Measurements from ENCODE around the gene ZNF225. TPM values are rescaled to one million over a fixed set of nuclear protein-coding genes. Genes with fewer than 3 reads are reported as not detected.

Gene ZNF225
- 1 to 10 TPM; 4.5 to 4.7 TPM for total RNA-seq

- H3K9me3 Mint-ChIP-seq = peaks cover 32% of the 10 kb centered on the region
- H3K4me1 Mint-ChIP-seq = peaks cover 25% of the 10 kb centered on the region
- peak within 1 kb of the TSS; percentile 95 for H3K4me3 Mint-ChIP-seq
Measured at GRCh38 chr19:44113138-44113783, at the start of gene ZNF225. Gene ZNF225, plus strand, starts transcription at chr19:44113399. Its CDS starts 2,429 bp downstream, at chr19:44115828.

GRCh38 chr19:44066305-44066704 lies 46.9 kb upstream of the ZNF225 start:
- Mint-ChIP-seq H3K4me1 (peaks cover 4% of the 10 kb centered on the region), H3K4me3 (no peak overlapping the region), H3K27ac (no peak overlapping the region), H3K36me3 (ENCODE audit: low read depth) (peaks cover 16% of the 10 kb centered on the region), H3K27me3 (no peaks in the 10 kb centered on the region), H3K9me3 (peaks cover 50% of the 10 kb centered on the region)
- CTCF ChIA-PET = no interaction called here
- POLR2A ChIA-PET = no interaction called here
- DNase-seq = no peak

More at GRCh38 chr19:44113138-44113783, at the start of gene ZNF225:
- H3K27ac Mint-ChIP-seq = peak within 1 kb of the TSS; percentile 65
- POLR2A ChIA-PET = interaction anchor here (0.9 to 3.8 kb wide), 6 partner anchors 19 to 94 kb away, joined by 3 to 15 read pairs (median 3); partner anchors contain the start of genes ZNF224 and ZNF226
- peaks cover 38% of the 10 kb centered on the region for H3K36me3 Mint-ChIP-seq (ENCODE audit: low read depth)
- peak; percentile 87 for DNase-seq
- CTCF ChIA-PET = interaction anchor here (1.1 kb wide), 1 partner anchor 18 kb away, joined by 3 read pairs; no protein-coding TSS in a partner anchor
- no peaks in the 10 kb centered on the region for H3K27me3 Mint-ChIP-seq

GRCh38 chr19:44069415-44069814 lies 43.8 kb upstream of the ZNF225 start:
- H3K27me3 Mint-ChIP-seq = no peaks in the 10 kb centered on the region
- CTCF ChIA-PET = no interaction called here
- DNase-seq = no peak
- H3K36me3 Mint-ChIP-seq (ENCODE audit: low read depth) = peaks cover 24% of the 10 kb centered on the region
- peaks cover 49% of the 10 kb centered on the region for H3K9me3 Mint-ChIP-seq
- no peak overlapping the region for H3K27ac Mint-ChIP-seq
- H3K4me1 Mint-ChIP-seq = peaks cover 23% of the 10 kb centered on the region
- H3K4me3 Mint-ChIP-seq = no peak overlapping the region
- POLR2A ChIA-PET = no interaction called here

- H3K4me1 Mint-ChIP-seq = peaks cover 23% of the 10 kb centered on the region
- ChIA-PET POLR2A (no interaction called here), CTCF (interaction anchor here (1.5 kb wide), 1 partner anchor 23 kb away, joined by 4 read pairs; no protein-coding TSS in a partner anchor)
- peak; percentile 77 for DNase-seq
- H3K9me3 Mint-ChIP-seq = peaks cover 41% of the 10 kb centered on the region
- H3K27ac Mint-ChIP-seq = peak within 1 kb of the TSS; percentile 17
- peak within 1 kb of the TSS; percentile 81 for H3K4me3 Mint-ChIP-seq
- peaks cover 17% of the 10 kb centered on the region for H3K36me3 Mint-ChIP-seq (ENCODE audit: low read depth)
- H3K27me3 Mint-ChIP-seq = no peaks in the 10 kb centered on the region
Measured at GRCh38 chr19:44071824-44072542, 41.2 kb upstream of the ZNF225 start, which contains the start of gene ZNF284. Gene ZNF284, plus strand, starts transcription at chr19:44072159. Its CDS starts 4,231 bp downstream, at chr19:44076390.

- Mint-ChIP-seq H3K4me3 (peak overlapping the region; percentile 81), H3K27me3 (no peaks in the 10 kb centered on the region), H3K4me1 (peaks cover 23% of the 10 kb centered on the region), H3K36me3 (ENCODE audit: low read depth) (peaks cover 19% of the 10 kb centered on the region), H3K27ac (no peak overlapping the region), H3K9me3 (peaks cover 36% of the 10 kb centered on the region)
- POLR2A ChIA-PET = no interaction called here
- DNase-seq = no peak
- CTCF ChIA-PET = interaction anchor here (1.5 kb wide), 1 partner anchor 23 kb away, joined by 4 read pairs; no protein-coding TSS in a partner anchor
Measured at GRCh38 chr19:44072543-44073401, 40.4 kb upstream of the ZNF225 start.

GRCh38 chr19:44076325-44076724 lies 36.9 kb upstream of the ZNF225 start:
- peaks cover 19% of the 10 kb centered on the region for H3K36me3 Mint-ChIP-seq (ENCODE audit: low read depth)
- H3K4me1 Mint-ChIP-seq = peaks cover 19% of the 10 kb centered on the region
- no peak for DNase-seq

GRCh38 chr19:44092108-44092507 lies 21.1 kb upstream of the ZNF225 start:
- H3K27me3 Mint-ChIP-seq = no peaks in the 10 kb centered on the region
- POLR2A ChIA-PET = no interaction called here
- H3K9me3 Mint-ChIP-seq = peaks cover 12% of the 10 kb centered on the region
- DNase-seq = no peak
- CTCF ChIA-PET = no interaction called here
- no peak overlapping the region for H3K27ac Mint-ChIP-seq
- H3K4me1 Mint-ChIP-seq = peaks cover 13% of the 10 kb centered on the region
- peaks cover 15% of the 10 kb centered on the region for H3K36me3 Mint-ChIP-seq (ENCODE audit: low read depth)
- H3K4me3 Mint-ChIP-seq = no peak overlapping the region

More at GRCh38 chr19:44076325-44076724, 36.9 kb upstream of the ZNF225 start:
- Mint-ChIP-seq H3K27me3 (no peaks in the 10 kb centered on the region), H3K27ac (no peak overlapping the region), H3K9me3 (peaks cover 19% of the 10 kb centered on the region), H3K4me3 (no peak overlapping the region)
- ChIA-PET CTCF (no interaction called here), POLR2A (no interaction called here)

GRCh38 chr19:44093931-44094765 lies 19.1 kb upstream of the ZNF225 start, which contains the start of gene ZNF224:
Gene ZNF224, plus strand, starts transcription at chr19:44094361. Its CDS starts 3,513 bp downstream, at chr19:44097874.
- CTCF ChIA-PET = interaction anchor here (0.7 to 2.0 kb wide), 6 partner anchors 8 to 118 kb away, joined by 3 to 9 read pairs (median 4); partner anchors contain the start of gene ZNF227
- DNase-seq = peak; percentile 88
- H3K27ac Mint-ChIP-seq = peak within 1 kb of the TSS; percentile 88
- peaks cover 15% of the 10 kb centered on the region for H3K9me3 Mint-ChIP-seq
- peak within 1 kb of the TSS; percentile 94 for H3K4me3 Mint-ChIP-seq
- POLR2A ChIA-PET = interaction anchor here (0.6 to 2.3 kb wide), 12 partner anchors 8 to 406 kb away, joined by 3 to 15 read pairs (median 4); partner anchors contain the start of genes ZNF180, ZNF227, ZNF230 and ZNF283
- H3K27me3 Mint-ChIP-seq = no peaks in the 10 kb centered on the region
- H3K4me1 Mint-ChIP-seq = peaks cover 16% of the 10 kb centered on the region
- peaks cover 36% of the 10 kb centered on the region for H3K36me3 Mint-ChIP-seq (ENCODE audit: low read depth)

GRCh38 chr19:44107751-44108150 lies 5.4 kb upstream of the ZNF225 start:
- peaks cover 67% of the 10 kb centered on the region for H3K36me3 Mint-ChIP-seq (ENCODE audit: low read depth)
- peaks cover 71% of the 10 kb centered on the region for H3K9me3 Mint-ChIP-seq
- H3K4me3 Mint-ChIP-seq = no peak overlapping the region
- peaks cover 8% of the 10 kb centered on the region for H3K4me1 Mint-ChIP-seq
- no peak overlapping the region for H3K27ac Mint-ChIP-seq
- no peak for DNase-seq
- no peaks in the 10 kb centered on the region for H3K27me3 Mint-ChIP-seq
- CTCF ChIA-PET = no interaction called here
- POLR2A ChIA-PET = no interaction called here

GRCh38 chr19:44109458-44109857 lies 3.7 kb upstream of the ZNF225 start:
- no peak for DNase-seq
- POLR2A ChIA-PET = interaction anchor here (3.8 kb wide), 1 partner anchor 15 kb away, joined by 15 read pairs; the partner anchor contains the start of gene ZNF224
- no peak overlapping the region for H3K27ac Mint-ChIP-seq
- peaks cover 20% of the 10 kb centered on the region for H3K4me1 Mint-ChIP-seq
- H3K27me3 Mint-ChIP-seq = no peaks in the 10 kb centered on the region
- CTCF ChIA-PET = no interaction called here
- peaks cover 50% of the 10 kb centered on the region for H3K36me3 Mint-ChIP-seq (ENCODE audit: low read depth)
- peaks cover 61% of the 10 kb centered on the region for H3K9me3 Mint-ChIP-seq
- H3K4me3 Mint-ChIP-seq = no peak overlapping the region

- Mint-ChIP-seq H3K9me3 (peaks cover 45% of the 10 kb centered on the region), H3K4me3 (peak overlapping the region; percentile 12), H3K27me3 (no peaks in the 10 kb centered on the region), H3K4me1 (peaks cover 25% of the 10 kb centered on the region), H3K36me3 (ENCODE audit: low read depth) (peaks cover 42% of the 10 kb centered on the region), H3K27ac (no peak overlapping the region)
- no peak for DNase-seq
- CTCF ChIA-PET = no interaction called here
- POLR2A ChIA-PET = interaction anchor here (1.1 to 3.8 kb wide), 2 partner anchors 17 to 95 kb away, joined by 3 to 15 read pairs; partner anchors contain the start of gene ZNF224
Measured at GRCh38 chr19:44111910-44112463, 1.2 kb upstream of the ZNF225 start.
